ENCODE results near the gene CCDC142.

Gene CCDC142

DNA sequence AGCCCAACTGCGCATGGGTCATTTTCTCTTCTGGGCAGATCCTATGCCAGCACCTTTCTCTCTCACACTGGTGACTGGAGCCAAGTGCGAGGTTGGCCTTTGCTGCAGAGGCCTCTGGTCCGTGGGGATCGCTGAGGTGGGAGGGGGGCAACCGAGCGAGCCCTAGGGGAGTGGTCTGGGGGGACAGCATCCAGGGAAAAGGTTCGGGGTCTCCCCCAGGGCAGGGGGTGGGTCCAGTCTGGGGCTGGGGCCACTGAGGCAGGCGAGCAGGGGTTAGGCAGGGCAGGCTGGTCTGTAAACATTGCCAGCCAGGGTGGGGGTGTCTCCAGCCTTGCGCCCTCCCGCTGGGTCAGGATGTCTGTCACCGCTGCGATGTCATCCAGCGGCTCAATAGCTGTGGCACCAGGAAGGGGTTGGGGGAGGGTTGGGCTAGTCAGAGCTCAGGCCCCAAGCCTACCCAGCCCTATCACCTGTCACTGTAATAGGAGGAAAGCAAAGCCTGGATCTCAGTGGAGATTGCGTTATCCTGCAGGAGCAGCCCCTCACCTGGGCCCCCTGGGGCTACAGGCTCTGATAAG is 56.5 kb downstream of the CCDC142 start:
- DNase-seq (ENCODE audit: extremely low read depth, low read depth) = no peak
- TF ChIP-seq, protein P1, sequence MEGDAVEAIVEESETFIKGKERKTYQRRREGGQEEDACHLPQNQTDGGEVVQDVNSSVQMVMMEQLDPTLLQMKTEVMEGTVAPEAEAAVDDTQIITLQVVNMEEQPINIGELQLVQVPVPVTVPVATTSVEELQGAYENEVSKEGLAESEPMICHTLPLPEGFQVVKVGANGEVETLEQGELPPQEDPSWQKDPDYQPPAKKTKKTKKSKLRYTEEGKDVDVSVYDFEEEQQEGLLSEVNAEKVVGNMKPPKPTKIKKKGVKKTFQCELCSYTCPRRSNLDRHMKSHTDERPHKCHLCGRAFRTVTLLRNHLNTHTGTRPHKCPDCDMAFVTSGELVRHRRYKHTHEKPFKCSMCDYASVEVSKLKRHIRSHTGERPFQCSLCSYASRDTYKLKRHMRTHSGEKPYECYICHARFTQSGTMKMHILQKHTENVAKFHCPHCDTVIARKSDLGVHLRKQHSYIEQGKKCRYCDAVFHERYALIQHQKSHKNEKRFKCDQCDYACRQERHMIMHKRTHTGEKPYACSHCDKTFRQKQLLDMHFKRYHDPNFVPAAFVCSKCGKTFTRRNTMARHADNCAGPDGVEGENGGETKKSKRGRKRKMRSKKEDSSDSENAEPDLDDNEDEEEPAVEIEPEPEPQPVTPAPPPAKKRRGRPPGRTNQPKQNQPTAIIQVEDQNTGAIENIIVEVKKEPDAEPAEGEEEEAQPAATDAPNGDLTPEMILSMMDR (IDR thresholded peaks at IDR 0.05; ENCODE audit: low read depth, low read length, missing control alignments) = no peak
- H3K4me3 ChIP-seq (replicated peaks; ENCODE audit: low read depth, low read length) = no peak overlapping the region

DNA sequence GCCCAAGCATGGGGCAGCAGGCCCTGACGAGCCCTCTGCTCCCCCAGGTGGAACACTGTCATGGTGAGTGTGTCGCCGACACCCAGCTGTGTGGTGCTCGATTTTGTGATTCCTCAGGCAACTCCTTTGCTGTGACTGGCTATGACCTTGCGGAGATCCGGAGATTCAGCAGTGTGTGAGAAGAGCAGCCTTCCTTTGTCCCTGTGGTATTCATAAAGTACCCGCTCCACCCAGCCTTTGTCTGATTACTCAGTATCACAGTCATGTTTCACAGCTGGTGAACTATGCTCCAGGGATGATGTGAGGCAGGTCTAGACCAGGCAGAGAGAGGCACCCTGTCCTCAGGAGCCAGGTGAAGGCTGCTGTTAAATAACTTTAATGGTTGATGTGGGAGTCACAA is 57.3 kb downstream of the CCDC142 start:
- H3K4me3 ChIP-seq (replicated peaks; ENCODE audit: low read depth, low read length) = no peak overlapping the region
- TF ChIP-seq, protein P1 (IDR thresholded peaks at IDR 0.05; ENCODE audit: low read depth, low read length, missing control alignments) = no peak
- DNase-seq (ENCODE audit: extremely low read depth, low read depth) = no peak

DNA sequence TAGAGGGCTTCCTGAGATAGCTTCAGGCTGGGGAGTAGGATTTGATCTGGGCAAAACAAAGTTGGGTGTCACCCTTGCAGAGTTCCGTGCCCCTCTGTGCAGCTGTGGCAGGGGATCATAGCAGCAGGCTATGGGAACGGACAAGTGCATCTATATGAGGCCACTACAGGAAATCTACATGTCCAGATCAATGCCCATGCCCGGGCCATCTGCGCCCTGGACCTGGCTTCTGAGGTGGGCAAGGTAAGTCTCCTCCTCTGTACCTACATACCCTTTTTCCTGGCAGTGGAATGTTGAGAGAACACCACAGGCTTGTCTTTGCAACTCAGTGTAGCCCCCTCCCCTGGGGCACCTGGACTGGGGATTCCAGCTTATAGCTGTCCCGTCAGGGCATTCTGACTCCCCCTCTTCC is 57.8 kb downstream of the CCDC142 start:
- H3K4me3 ChIP-seq (replicated peaks; ENCODE audit: low read depth, low read length) = no peak overlapping the region
- TF ChIP-seq, protein P1 (IDR thresholded peaks at IDR 0.05; ENCODE audit: low read depth, low read length, missing control alignments) = no peak
- DNase-seq (ENCODE audit: extremely low read depth, low read depth) = no peak

DNA sequence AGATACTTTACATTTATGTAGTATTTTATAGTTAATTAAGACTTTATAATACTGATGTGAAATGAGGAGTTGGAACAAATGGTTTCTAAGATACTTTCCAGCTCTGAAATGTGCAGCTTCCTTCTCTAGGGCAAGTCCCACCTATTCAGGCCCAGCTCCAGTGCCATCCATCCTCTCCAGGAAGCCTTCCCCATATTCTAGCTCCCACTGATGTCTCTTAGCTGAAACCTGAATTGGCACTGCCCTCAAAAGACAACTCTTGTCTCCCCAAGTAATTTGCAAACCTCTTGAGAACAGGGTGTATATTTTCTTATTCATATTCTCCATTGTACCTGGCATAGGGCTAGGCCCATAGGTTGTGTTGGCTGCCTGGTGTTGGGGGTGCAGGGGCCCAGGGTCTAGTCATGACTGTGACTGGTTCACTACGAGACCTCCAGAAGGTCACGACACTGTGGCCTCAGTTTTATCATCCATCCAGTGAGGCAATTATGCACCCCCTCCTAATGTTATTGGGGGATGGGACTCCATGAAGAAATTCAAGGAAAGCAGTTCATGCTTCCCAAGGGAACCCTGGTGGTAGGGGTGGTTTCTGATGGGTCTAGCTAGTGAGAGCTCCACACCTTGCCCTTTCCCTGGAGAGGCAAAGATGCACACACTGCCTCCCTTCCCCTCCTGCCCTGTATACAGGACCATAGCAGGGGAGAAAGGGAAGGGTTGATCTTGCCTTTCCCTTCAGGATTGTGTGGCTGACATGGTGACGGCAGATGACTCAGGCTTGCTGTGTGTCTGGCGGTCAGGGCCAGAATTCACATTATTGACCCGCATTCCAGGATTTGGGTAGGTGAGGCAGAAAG is 58.4 kb downstream of the CCDC142 start:
- H3K4me3 ChIP-seq (replicated peaks; ENCODE audit: low read depth, low read length) = no peak overlapping the region
- DNase-seq (ENCODE audit: extremely low read depth, low read depth) = no peak
- TF ChIP-seq, protein P1 (IDR thresholded peaks at IDR 0.05; ENCODE audit: low read depth, low read length, missing control alignments) = no peak

Measured in HFF-Myc (cell line).